Dedifferentiated amniotic fluid mesenchymal stem cell (primary cell): ENCODE data around the gene SH3BGRL2.
"Not testable (repeated sequence)": the region's sequence is repeated elsewhere in the genome, so short reads cannot be mapped to it uniquely, and the experiment has no call there.

Source experiments
- DNase-seq: peaks from one replicate; pipeline ENCODE4 v3.0.0-alpha.2; 2016; ENCODE audit errors: extremely low spot score

The SH3BGRL2 gene

DNA sequence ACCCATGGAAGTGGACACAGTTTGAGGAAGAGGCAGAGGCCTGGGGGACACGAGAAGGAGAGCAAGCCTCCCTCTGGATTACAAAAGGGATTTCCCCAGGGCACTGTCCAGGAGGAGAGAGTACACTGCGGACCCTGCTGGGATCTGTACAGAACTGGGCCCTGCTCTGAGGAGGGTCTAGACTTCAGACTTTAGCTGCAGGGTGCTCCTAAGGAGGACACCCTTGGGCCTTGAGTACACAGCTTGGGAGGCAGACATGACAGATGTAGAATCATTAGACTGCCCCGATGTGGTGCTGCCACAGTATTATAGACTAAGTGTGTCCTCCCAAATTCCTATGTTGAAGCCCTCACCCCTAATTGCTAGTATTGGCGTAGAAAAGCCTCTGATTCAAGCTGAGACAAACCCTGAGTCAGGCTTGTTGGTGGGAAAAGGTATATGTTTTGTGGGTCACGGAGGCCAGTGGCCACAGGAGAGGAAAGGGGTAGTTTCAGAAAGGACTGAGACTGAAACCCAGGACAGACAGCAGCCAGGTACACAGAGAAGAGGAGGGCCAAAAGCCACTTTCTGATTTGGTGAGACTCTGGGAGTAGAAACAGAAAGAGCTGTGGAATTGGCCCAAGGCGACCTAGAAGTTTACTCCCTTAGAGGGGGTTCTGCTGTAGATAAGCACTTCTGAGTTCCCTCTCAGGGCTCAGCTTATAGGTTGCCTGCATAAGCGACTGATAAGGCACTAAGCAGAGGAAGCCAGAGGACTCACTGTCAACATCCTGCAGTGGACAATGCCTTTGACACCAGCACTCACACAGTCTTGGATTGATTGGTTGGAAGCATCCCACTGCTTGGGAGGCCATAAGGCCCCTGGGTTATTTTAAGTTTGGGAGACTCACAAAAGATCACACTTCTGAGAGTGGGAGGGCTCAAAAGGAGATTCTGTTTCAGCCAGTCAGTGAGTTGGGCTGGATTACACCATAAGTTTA is 16.5 kb upstream of the SH3BGRL2 start:
- no peak for DNase-seq

DNA sequence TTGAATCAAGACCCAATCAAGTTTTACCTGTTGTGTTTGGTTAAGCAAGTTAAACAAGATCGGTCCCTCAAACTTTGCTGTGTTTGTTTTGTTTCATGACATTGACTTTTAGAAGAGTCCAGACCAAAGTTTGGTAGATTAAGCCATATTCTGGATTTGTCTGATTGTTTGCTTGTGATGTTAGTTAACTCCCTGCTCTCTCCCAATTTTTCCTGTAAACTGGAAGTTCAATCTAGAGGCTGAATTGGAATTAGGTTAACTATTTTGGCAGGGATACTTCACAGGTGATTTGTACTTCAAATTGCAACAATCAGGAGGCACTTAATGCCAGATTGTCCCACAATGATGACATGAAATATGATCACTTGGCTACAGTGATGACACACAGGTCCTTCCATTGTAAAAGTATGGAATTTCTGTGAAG is 13.6 kb upstream of the SH3BGRL2 start:
- DNase-seq: no peak

DNA sequence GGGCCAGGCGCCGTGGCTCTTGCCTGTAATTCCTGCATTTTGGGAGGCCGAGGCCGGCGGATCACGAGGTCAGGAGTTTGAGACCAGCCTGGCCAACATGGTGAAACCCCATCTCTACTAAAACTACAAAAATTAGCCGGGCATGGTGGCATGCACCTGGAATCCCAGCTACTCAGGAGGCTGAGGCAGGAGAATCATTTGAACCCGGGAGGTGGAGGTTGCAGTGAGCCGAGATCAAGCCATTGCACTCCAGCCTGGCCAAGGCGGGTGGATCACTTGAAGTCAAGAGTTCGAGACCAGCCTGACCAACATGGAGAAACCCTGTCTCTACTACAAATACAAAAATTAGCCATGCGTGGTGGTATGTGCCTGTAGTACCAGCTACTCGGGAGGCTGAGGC is 12.7 kb upstream of the SH3BGRL2 start:
- not testable (repeated sequence) for DNase-seq

DNA sequence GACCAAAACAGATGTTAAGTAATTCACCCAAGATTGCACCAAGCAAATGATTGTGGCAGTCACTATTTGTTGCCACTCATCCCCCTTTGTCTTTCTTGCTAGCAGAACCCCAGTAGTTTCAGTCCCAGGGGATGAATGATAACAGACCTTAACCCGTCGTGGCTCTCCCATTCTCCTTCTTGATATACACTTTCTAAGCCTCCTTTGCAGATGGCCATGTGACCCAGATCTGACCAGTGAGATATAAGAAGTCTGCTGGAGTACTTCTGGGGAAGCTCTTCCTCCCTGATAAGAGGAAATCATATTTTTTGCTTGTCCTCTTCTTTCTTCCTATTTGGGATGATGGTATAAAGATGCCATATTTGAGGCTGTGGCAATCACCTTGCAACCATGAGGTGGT is 9.6 kb upstream of the SH3BGRL2 start:
- DNase-seq: no peak

DNA sequence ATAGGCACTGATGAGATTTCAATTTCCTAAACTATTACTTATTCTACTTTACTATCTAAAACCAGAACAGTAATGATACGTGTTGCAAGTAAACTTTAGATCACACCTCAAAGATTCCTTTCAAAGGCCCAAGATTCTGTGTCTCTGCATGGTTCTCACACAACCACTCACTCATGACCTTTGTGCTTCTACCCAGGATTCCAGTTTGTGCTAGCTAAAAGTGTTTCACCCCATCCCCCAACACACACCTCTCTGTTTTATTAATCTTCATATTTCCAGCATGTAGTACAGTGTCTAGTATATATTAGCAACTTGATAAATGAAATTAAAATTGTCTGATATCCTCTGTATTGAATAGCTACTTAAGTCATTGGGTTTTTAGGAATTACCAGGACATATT is 8.8 kb upstream of the SH3BGRL2 start:
- no peak for DNase-seq

DNA sequence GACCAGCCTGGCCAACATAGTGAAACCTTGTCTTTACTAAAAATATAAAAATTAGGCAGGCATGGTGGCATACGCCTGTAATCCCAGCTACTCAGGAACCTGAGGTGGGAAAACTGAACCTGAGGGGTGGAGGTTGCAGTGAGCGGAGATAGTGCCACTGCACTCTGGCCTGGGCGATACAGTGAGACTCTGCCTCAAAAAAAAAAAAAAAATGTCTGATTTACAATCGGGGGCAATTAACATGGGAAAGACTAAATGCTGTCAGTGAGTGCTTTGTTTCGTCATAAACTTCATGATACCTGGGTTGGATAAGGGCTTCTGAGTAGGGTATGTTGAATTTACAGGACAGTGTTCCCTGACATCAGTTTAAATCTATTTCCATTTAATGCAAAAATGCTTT is 8.0 kb upstream of the SH3BGRL2 start:
- DNase-seq: no peak

DNA sequence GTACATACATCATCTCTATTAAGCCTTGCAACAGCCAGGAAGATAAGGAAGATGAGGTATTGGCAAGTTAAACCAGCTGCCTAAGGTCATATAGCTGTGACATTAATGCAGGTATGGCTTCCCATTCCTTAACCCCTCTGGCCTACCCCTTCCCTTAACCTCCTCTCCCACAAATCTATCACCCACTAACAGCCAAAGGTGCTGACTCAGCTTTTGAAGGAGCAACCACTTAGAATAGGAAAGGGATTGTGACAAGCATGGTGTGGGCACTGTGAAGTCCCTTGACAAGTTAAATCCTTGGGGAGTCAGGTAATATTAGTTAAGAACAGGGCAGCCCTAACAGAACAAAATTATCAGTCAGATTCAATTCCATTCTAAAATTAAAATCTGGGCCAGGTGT is 5.4 kb upstream of the SH3BGRL2 start:
- DNase-seq: no peak

DNA sequence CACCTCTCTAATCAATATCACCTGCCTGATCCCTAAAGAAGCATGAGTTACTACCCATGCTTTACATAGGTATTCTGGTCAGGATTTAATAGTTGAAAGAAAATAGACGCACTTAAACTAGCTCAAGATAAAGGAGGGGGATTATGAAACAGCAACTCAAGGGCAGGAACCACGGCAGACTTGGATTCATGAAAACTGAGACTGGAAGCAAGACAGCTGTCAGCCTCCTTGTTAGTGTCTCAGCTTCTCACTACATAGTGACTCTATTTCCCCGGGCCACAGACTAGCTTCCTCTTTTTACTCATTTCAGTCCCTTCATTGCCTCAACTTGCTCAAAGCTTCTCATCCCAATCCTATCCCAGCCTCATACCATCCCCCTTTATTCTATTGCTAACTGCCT is 4.3 kb upstream of the SH3BGRL2 start:
- no peak for DNase-seq

DNA sequence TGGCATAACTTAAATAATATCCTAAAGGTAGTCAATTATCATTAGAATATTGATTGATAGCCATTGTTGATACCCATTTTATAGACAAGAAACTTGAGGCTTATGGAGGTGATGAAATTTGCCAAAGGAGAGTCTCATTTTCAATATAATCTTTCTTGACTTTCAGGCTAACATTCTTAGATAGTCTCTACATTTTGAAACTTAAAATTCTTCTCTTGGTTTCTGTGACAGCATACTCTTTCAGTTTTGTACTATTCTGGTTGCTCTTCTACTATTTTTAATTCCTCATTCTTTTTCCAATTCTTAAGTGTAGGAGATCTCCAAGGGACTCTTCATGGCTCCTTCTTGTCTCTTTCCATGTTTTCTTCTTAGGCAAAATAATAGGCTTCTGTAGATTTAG is 3.7 kb upstream of the SH3BGRL2 start:
- no peak for DNase-seq

DNA sequence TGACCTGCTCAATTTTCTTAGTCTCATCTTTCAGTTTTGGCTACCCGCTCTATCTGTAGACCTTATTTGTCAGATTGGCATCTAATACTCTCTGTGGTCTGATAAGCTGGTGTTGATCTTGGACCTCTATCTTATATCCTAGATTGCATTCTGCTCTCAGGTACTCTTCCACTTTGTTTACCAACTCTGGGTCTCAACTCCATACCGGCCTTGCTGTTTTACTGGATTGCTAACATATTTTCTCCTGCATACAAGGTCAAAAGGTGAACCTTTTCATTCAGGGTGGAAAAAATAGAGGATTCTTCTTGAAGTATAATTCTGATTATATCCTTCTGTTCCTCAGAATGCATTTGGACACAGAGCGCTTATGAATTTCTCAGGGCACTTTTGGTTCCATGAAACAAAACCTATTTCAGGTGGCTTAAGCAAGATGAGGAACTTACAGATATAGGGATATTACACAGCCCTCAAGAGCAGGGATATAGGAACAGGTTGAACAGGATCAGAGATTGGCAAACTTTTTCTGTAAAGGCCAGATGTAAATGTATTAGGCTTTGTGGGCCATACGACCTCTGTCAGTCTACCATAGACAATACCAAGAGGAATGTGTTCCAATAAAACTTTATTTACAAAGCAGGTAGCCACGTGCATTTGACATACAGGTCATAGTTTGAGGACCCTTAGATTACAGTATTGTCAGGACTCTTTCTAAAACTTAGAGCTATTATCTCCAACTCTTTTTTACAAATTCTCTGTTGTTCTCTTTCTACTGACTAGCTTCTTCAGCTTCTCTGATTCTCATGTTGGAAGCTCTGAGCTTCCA is 2.5 kb upstream of the SH3BGRL2 start:
- DNase-seq: no peak

DNA sequence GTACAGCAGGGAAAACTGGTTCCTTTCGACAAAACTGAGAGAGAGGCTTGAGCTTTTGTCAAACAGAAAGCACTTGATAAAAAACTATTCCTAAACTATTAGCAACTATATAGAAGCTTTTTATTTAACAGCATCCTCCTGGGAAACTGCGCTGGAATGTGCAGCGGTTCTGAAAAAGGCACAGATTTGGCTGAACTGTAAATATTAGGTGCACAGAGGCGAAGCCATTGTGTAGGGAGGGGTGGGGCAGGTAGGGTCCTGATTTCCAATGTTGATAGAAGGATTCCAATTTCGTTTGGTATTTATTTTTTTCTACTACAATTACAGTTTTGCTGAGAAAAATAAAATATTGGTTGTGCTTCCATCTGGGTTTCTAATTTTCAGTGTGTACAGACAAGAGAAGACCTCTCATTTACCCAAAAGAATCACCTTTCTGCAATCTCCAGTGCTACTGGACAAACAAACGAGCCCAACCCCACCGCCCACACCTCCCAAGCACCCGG is 698 bp upstream of the SH3BGRL2 start:
- DNase-seq: no peak

DNA sequence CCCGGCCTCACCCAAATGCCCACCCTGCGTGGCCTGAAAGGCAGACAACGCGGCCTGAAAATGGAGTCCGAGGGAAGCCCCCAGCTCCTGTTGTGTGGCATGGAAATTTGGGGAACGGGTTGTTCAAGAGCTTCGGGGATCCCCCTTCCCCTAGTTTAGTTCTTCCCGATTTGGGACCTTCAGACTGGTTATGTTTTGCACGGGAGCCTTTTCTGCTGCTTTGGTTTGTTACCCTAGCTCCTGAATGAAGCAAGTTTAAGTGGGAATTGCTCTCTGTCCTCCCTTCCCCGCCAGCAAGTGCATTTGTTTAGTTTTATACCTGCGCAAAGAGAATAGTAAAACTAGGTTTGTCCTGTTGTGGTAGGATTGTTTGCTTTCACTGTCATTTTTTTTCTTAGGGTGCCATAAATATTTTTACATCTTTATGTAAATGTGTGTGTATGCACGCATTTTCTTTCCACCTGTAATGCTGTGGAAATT is 604 bp downstream of the SH3BGRL2 start:
- no peak for DNase-seq

DNA sequence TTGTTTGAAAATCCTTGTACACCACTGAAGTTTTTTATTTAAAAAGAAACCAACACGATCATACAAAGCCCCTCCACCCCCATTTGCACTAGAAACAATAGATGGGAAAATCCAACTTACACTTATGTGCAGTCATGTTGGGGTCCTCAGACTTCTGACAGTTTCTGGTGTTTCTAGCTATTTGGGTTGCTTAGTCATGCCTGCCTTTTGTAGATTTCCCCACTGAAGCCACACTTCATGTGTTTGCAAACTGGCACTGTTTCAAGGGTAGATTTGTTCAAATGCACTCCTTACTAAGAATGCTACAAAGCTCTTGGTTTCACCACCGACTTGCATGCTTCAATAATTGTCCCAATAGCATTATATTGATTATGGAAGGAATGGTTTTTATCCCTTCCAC is 1.5 kb downstream of the SH3BGRL2 start:
- no peak for DNase-seq

DNA sequence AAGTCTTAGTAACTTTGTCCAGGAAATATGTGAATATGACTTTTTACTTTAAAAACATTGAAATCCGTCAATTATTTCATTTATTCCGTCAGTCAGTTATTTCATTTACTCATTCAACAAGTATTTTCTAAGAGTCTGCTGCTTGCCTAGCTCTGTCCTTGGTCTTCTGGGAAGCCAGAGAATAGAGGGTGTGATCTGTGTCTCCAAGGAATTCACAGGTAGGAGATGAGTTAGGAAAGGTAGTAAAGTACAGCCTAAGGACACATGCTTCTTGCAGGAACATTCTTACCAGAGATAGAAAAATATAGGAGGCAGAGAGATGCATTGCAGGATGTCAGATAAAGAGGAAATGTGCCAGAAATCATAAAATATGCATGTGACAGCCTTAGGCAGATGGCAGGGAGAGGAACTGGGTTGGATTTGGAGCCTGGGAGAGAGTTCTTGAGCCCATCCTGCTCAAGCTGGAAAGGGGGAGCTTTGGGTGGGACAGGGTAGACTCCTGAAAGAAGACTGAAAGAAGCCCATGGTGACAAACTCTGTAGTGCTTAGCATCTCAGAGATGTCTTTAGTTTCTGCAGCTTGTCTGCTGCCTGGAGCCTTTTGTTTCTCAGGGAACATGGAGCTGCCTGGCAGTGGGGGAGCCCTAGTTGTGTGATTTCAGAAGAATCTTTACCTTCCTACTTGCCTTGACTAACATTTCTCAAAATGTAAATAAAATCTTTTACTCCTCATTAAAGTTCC is 3.5 kb downstream of the SH3BGRL2 start:
- DNase-seq: no peak

DNA sequence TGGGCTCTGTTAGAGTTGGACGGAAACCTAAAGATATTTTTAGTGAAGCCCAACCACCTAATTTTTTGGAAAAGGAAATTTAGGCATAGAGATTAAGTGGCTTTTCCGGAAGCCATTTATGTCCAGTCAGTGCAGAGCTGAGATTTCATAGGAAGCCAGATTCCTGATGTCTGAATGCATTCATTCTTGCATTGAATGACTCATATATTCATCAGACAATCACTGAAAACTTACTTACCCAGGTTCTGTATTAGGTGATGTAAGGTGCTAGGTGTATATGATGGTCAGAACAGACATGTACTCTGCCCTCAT is 4.1 kb downstream of the SH3BGRL2 start:
- no peak for DNase-seq

DNA sequence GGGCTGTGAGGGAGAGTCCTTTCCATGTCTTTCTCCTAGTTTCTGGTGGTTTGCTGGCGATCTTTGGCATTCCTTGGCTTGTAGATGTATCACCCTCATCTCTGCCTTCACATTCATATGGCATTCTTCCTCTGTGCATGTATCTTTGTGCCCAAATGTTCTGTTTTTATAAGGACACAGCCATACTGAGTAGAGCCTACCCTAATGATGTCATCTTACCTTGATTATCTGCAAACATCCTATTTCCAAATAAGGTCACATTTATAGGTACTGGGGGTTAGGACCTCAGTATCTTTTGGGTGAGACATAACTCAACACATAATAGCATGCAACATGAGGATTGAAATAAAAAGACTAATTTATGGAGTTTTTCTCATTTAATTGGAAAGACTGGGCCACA is 5.5 kb downstream of the SH3BGRL2 start:
- no peak for DNase-seq

DNA sequence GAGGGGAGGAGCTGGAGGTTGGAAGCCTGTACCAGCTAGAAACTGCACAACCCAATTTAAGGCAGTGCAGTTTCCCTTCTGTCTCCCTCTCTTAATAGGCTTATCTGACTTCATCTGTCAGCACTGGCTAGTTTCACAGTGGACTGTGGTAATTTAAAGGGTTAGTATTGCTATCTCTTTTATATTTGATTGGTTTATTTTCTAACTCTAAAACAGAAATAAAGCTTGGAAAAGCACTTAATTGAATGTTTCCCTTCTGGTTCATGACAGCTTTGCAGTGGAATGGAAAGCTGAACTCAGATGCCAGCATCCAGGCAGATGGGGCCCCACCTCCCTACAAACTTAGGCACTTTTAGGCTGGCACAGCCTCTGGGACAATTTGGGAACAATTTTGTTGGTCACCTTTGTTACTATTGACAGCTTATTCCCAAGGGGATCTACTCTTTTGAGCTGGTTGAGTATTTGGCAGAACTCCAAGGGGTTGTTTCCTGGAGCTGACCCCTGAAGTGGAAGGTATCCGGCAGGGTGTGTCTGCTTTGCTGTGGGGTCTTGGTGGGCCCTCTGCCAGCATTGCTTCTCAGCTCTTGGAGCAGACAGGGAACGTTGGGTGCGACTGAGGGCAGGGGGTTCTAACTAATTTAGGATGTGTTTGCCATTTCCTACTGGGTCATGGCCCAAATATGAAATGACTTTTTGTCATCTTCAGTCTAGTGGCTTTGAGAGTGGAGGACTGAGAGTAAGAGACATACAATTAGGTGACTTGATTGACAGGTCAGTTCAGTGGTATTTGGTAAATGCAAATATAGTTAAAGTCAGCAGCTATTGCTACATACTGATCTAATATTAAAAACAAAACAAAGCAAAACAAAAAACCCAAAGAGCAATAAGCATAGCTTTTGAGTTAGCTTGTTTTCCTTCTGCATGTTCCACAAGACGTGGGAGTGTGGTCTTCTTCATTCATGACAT is 9.3 kb downstream of the SH3BGRL2 start:
- DNase-seq: no peak

DNA sequence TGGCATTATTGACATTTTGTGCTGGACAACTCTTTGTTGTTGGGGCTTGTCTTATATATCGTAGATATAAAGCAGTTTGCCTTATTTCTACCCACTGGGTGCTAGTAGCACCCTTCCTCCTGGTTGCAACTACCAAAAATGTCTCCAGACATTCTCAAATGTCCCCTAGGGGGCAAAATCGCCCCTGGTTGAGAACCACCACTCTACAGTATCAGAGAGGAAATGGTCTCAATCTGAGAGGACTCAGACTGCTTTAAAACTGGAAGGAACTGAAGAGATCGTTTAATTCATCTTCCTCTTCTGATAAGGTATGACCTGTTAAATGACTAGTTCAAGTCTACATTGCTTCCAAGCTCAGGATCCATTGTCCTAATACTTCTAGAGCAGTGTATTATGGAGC is 14.9 kb downstream of the SH3BGRL2 start:
- DNase-seq: no peak

DNA sequence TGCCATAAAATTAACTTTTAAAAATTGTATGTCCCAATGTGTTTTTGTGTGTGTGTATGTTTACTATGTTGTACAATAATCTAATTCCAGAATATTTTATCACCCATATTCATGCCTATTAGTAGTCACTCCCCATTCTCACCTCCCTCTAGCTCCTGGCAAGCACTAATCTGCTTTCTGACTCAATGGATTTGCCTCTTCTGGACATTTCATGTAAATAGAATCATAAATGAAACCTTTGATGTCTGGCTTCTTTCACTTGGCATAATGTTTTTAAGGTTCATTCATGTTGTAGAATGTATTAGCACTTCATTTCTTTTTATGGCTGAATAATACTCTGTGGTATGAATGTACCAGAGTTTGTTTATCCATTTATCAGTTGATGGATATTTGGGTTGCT is 15.4 kb downstream of the SH3BGRL2 start:
- DNase-seq: no peak

DNA sequence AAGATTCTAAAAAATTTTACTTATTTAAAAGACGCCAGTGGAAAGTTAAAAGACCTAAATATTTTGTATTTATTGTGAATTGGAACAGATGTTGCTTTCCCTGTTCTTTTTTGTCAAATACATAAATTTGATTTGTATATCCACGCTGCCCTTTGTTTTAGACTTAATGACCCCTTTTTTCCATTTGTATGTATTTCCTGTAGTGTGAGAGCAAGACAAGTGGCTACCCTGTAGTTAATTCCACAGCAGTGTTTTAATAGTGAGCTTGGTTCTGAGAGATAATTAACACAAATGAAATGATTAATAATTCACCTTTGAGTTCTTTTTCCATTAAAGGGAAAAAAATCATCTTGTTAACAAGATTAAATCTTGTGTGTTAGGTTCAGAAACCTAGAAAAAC is 16.6 kb downstream of the SH3BGRL2 start:
- no peak for DNase-seq

DNA sequence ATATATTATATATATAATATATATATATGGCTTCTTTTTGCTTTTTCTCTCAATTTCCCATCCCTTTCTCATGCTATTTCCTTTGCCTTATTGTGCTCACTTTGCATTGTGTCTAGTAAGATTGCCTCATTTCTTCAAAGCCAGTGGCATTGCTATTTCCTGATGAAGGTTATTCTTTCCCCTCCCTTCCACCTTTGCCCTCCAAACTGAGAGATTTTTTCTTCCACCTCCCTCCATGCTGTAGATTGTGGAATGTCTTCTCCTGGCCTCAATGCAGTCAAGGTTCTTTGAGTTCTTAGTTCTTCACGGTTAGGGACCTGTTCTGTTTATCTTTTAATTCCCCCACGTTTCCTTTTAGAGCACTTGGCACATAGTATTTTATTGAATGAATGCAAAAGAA is 17.2 kb downstream of the SH3BGRL2 start:
- DNase-seq: no peak
